NCI-H2227 treated with DMSO at 0.1 percent for 48 hours (cell line): ENCODE measurements around the gene CLASP2.
"Not testable (repeated sequence)": the region's sequence is repeated elsewhere in the genome, so short reads cannot be mapped to it uniquely, and the experiment has no call there.

Source experiments
- DNase-seq: peaks from one replicate; lab custom pipeline; 2025; lab: John Stamatoyannopoulos, UW

CLASP2 gene

GRCh38 chr3:33541918-33542317, 176.1 kb downstream of the CLASP2 start:
- DNase-seq = no peak

GRCh38 chr3:33538678-33539339, 179.2 kb downstream of the CLASP2 start:
- no peak for DNase-seq

GRCh38 chr3:33537133-33537532, 180.9 kb downstream of the CLASP2 start:
- no peak for DNase-seq

DNA sequence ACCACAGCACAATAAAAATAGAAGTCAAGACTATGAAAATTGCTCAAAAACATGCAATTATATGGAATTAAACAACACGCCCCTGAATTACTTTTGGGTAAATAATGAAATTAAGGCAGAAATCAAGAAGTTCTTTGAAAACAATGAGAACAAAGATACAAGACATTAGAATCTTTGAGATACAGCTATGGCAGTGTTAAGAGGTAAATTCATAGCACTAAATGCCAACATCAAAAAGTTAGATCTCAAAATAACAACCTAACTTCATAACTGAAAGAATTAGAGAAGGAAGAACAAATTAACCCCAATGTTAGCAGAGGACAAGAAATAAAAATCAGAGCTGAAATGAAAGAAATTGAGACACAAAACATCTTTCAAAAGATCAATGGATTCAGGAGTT, 191.3 kb downstream of the CLASP2 start:
- DNase-seq = no peak

DNA sequence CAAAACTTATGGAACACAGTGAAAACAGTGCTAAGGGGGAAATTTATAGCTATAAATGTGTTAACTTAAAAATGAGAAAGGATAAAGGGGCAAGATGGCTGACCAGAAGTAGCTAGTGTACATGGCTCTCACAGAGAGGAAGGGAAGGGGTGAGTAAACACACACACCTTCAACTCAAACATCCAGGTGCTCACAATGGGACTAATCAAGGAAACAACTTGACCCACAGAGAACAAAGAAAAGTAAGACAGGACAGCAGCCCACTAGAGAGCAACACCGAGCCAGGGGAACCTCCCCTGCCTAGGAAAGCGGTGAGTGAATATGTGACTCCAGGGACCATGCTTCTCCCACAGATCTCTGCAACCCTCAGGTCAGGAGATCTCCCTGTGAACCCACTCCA, 192.8 kb downstream of the CLASP2 start:
- no peak for DNase-seq

DNA sequence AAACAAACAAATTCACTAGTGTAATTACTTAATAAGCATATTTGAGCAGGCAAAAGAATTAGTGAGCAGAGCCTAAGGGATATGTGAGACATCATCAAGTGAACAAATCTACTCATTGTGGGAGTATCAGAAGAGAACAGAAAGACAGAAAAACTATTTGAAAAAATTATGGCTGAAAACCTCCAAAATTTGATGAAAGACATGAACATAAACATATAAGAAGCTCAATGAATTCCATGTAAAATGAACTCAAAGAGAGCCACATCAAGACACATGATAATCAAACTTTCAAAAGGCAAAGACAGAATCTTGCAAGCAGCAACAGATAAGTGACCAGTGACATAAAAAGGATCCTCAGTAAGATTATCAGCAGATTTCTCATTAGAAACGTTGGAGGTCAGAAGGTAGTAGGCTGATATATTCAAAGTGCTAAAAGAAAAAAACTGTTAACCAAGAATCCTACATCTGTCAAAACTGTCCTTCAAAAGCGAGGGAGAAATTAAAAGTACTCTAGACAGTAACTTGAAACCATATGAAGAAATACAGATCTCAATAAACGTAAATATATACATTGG, 194.9 kb downstream of the CLASP2 start:
- DNase-seq = no peak

DNA sequence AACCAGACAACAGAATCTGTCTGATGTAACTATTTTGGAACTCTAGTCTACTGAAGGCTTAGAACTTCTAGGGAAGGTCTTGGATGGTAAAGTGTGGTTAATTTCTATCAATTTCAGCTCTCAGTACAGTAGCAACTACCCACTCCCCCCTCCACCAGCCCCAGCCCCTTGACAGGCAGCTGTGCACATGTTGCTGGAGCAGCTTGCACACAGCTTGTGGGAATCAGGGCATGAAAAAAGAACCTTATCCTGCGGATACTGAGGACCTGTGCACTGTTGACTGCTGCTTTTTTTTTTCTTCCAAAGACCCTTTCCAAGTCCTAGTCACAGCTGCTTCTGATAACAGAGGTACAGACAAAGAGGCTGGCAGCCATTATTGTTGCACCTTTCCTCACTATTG, 196.3 kb downstream of the CLASP2 start:
- no peak for DNase-seq

- no peak for DNase-seq
These were observed 204.7 kb downstream of the CLASP2 start for GRCh38 chr3:33513262-33513863.

GRCh38 chr3:33505027-33505426, 213.0 kb downstream of the CLASP2 start:
- no peak for DNase-seq

DNA sequence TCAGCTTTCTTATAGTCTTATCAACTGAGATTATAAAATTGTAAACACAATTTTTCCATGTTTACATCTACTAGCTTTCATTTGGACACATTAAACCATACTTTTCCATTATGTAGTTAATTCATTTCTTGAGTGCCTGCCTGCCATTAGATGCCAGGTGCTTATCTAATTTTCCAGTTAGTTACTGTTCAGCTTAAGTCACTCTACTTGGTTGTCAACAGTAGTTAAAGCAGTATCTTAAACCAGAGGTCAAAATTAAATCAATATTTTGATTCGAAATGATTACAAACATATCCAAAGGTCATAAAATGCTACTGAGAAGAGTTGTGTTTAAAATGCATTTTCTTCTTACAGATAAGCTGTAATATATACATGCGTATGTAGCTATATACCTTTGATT, 221.6 kb downstream of the CLASP2 start:
- DNase-seq = no peak

- no peak for DNase-seq
These were observed 226.3 kb downstream of the CLASP2 start for GRCh38 chr3:33491721-33492120.

GRCh38 chr3:33490641-33491241, 227.3 kb downstream of the CLASP2 start:
- no peak for DNase-seq

DNA sequence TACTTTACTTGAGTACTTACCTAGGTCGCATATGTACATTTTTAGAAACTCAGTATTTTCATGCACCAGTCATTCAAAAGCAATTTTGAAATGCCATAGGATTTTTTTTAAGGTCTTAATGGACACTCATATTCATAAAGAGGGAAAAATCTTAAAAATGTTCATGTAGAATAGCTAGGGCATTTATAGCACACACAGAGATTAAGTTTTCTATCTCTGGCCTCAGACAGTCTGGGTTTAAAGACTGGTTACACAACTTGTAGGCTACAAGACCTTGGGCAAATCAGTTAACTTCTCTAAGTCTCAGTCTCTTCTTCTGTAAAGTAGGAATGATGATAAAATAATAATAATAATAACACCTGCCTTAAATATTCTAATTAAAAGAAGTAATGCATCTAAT, 229.4 kb downstream of the CLASP2 start:
- DNase-seq = no peak

- no peak for DNase-seq
These were observed 229.8 kb downstream of the CLASP2 start for GRCh38 chr3:33488246-33488645.

DNA sequence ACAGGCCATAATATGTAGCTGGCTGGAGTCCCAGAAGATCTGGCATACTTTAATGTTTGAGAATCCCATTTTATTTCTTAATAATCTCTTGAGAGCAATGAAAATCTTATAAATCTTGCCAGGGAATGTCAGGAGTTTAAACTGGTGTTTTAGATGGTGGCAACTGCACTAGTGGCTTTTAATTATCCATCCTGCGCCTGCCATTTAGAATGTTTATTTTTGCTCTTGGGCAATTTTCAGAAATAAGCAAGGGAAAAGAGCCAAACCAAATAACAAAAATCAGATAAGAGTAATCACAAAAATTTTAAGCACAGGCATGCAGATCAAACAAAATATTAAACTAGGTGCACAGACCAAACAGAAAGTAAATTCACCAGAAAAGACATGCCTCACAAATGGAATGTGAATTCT, 235.9 kb downstream of the CLASP2 start:
- no peak for DNase-seq

DNA sequence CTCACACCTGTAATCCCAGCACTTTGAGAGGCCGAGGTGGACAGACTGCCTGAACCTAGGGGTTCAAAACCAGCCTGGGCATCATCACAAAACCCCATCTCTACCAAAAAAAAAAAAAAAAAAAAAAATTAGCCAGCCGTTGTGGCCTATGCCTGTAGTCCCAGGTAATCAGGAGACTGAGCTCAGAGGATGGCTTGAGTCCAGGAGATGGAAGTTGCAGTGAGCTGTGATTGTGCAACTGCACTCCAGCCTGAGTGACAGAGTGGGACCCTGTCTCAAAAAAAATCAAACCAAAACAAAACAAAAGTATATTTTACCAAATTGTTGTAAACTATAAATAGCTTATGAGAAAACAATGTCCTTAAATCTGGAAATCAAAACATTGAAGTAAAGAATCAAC, 243.2 kb downstream of the CLASP2 start:
- no peak for DNase-seq

DNA sequence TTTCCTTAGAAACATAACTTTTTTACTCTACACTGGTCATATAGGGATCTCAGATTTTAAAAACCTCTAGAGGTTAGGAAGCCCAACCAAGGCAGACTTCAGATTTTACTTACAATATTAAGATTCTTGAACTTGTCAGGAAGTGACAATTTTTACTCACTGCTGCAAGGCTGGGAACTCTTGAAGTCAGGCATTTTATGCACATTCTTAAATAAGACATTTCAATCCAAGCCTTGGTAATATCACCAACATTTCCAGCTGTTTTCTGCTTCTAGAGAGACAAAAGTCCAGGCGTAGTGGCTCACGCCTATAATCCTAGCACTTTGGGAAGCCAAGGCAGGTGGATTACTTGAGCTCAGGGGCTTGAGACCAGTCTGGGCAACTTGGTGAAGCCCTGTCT, 244.2 kb downstream of the CLASP2 start:
- DNase-seq = no peak

- no peak for DNase-seq
These were observed 250.3 kb downstream of the CLASP2 start for GRCh38 chr3:33467786-33468185.

GRCh38 chr3:33461097-33461496, 257.0 kb downstream of the CLASP2 start:
- no peak for DNase-seq

- not testable (repeated sequence) for DNase-seq
These were observed 258.5 kb downstream of the CLASP2 start for GRCh38 chr3:33459577-33459976.

- DNase-seq = no peak
These were observed 259.6 kb downstream of the CLASP2 start for GRCh38 chr3:33458446-33458845.

DNA sequence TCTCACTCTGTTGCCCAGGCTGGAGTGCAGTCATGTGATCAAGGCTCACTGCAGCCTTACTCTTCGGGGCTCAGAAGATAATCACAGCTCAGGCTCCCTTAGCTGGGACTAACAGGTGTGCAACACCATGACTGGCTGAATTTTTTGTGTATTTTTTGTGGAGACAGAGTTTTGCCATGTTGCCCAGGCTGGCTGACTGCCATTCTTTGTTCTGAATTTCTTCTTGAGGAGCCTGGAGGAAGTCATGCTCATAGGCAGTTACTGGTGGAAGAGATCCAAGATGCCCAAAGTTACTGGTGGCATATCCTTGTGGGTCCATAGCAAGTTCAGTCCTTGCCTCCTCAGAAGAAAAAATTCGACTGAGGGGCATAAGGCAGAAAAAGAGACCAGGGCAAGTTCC, 261.3 kb downstream of the CLASP2 start:
- DNase-seq = no peak

DNA sequence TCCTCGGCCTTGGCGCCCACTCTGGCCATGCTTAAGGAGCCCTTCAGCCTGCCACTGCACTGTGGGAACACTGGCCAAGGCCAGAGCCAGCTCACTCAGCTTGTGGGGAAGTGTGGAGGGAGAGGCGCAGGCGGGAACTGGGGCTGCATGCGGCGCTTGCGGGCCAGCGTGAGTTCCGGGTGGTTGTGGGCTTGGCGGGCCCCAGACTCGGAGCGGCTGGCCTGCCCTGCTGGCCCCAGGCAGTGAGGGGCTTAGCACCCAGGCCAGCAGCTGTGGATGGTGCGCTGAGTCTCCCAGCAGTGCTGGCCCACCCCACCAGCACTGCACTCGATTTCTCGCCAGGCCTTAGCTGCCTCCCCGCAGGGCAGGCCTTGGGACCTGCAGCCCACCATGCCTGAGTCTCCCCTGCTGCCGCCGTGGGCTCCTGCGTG, 264.7 kb downstream of the CLASP2 start:
- no peak for DNase-seq
